SK-N-SH treated with all-trans-retinoic acid at 6 μM for 48 hours (cell line): ENCODE results near the gene PTPN11.

Experiments
- ATAC-seq: fragments of 200-7000 bp; cut with Tn5 transposase; 3 replicates; pipeline ENCODE4 v1.9.1; 2020; ENCODE audit warnings: mild to moderate bottlenecking, moderate library complexity
- ARNTL ChIP-seq: fragments of 450-650 bp; formaldehyde crosslinking; IDR thresholded peaks from 2 replicates; pipeline ENCODE4 v1.5.0; 2020; ENCODE audit warnings: low read depth, mild to moderate bottlenecking, moderate library complexity, borderline replicate concordance
- BACH2 ChIP-seq: fragments of 250-450 bp; sonication (Bioruptor Pico); IDR thresholded peaks from 2 replicates; pipeline ENCODE4 v1.9.0; 2021; ENCODE audit warnings: mild to moderate bottlenecking, borderline replicate concordance
- CSDC2 ChIP-seq: fragments of 250-450 bp; sonication (Bioruptor Pico); IDR thresholded peaks from 2 replicates; pipeline ENCODE4 v1.5.0; 2020; ENCODE audit warnings: mild to moderate bottlenecking, moderate library complexity
- CSRNP3 ChIP-seq: fragments of 250-450 bp; sonication (Bioruptor Pico); IDR thresholded peaks from 2 replicates; pipeline ENCODE4 v1.5.1; 2021; ENCODE audit warnings: mild to moderate bottlenecking, moderate library complexity
- ESRRG ChIP-seq: fragments of 250-450 bp; sonication (Bioruptor Pico); IDR thresholded peaks from 2 replicates; pipeline ENCODE4 v1.6.1; 2021; ENCODE audit warnings: mild to moderate bottlenecking
- GLIS3 ChIP-seq: fragments of 250-450 bp; sonication (Bioruptor Pico); IDR thresholded peaks from 2 replicates; pipeline ENCODE4 v1.5.0; 2020; ENCODE audit warnings: mild to moderate bottlenecking, moderate library complexity
- ISL1 ChIP-seq: fragments of 250-450 bp; sonication (Bioruptor Pico); IDR thresholded peaks from 2 replicates; pipeline ENCODE4 v2.1.2; 2022; ENCODE audit warnings: mild to moderate bottlenecking, moderate library complexity
- OSR1 ChIP-seq: fragments of 250-450 bp; sonication (Bioruptor Pico); IDR thresholded peaks from 2 replicates; pipeline ENCODE4 v1.8.0; 2022; ENCODE audit warnings: moderate library complexity, mild to moderate bottlenecking, inconsistent platforms
- PATZ1 ChIP-seq: fragments of 250-450 bp; sonication (Bioruptor Pico); IDR thresholded peaks from 2 replicates; pipeline ENCODE4 v1.8.0; 2020; ENCODE audit warnings: mild to moderate bottlenecking, moderate library complexity, borderline replicate concordance
- PPARA ChIP-seq: fragments of 250-450 bp; sonication (Bioruptor Pico); IDR thresholded peaks from 2 replicates; pipeline ENCODE4 v1.5.0; 2020; ENCODE audit warnings: mild to moderate bottlenecking, borderline replicate concordance
- RARB ChIP-seq: fragments of 250-450 bp; sonication (Bioruptor Pico); IDR thresholded peaks from 2 replicates; pipeline ENCODE4 v1.8.0; 2021; ENCODE audit warnings: mild to moderate bottlenecking, moderate library complexity
- SNAI2 ChIP-seq: fragments of 250-450 bp; sonication (Bioruptor Pico); IDR thresholded peaks from 2 replicates; pipeline ENCODE4 v1.5.0; 2020; ENCODE audit warnings: mild to moderate bottlenecking, moderate library complexity
- TCF4 ChIP-seq: fragments of 250-450 bp; sonication (Bioruptor Pico); IDR thresholded peaks from 2 replicates; pipeline ENCODE4 v1.8.0; 2021; ENCODE audit warnings: mild to moderate bottlenecking, moderate library complexity, borderline replicate concordance
- TOX ChIP-seq: fragments of 250-450 bp; sonication (Bioruptor Pico); IDR thresholded peaks from 2 replicates; pipeline ENCODE4 v1.8.0; 2021; ENCODE audit warnings: mild to moderate bottlenecking, moderate library complexity, borderline replicate concordance
- TSHZ2 ChIP-seq: fragments of 250-450 bp; sonication (Bioruptor Pico); IDR thresholded peaks from 2 replicates; pipeline ENCODE4 v1.5.0; 2020; ENCODE audit warnings: mild to moderate bottlenecking, moderate library complexity
- ZC3H10 ChIP-seq: fragments of 250-450 bp; sonication (Bioruptor Pico); IDR thresholded peaks from 2 replicates; pipeline ENCODE4 v1.5.1; 2021; ENCODE audit warnings: mild to moderate bottlenecking, moderate library complexity
- ZFP3 ChIP-seq: fragments of 250-450 bp; sonication (Bioruptor Pico); IDR thresholded peaks from 2 replicates; pipeline ENCODE4 v1.5.0; 2020; ENCODE audit warnings: mild to moderate bottlenecking, moderate library complexity
- ZFP30 ChIP-seq: fragments of 450-650 bp; formaldehyde crosslinking; IDR thresholded peaks from 2 replicates; pipeline ENCODE4 v1.5.0; 2022; ENCODE audit warnings: mild to moderate bottlenecking, moderate library complexity
- ZNF565 ChIP-seq: fragments of 450-650 bp; formaldehyde crosslinking; conservative IDR thresholded peaks from 2 replicates; pipeline ENCODE4 v1.5.0; 2020; ENCODE audit warnings: low read depth, mild to moderate bottlenecking, moderate library complexity
- ZNF70 ChIP-seq: fragments of 450-650 bp; formaldehyde crosslinking; IDR thresholded peaks from 2 replicates; pipeline ENCODE4 v1.5.0; 2020; ENCODE audit warnings: mild to moderate bottlenecking, moderate library complexity
- ZNF8 ChIP-seq: fragments of 450-650 bp; formaldehyde crosslinking; IDR thresholded peaks from 2 replicates; pipeline ENCODE4 v1.5.0; 2020; ENCODE audit warnings: mild to moderate bottlenecking, moderate library complexity
- TF ChIP-seq, protein P1 (sequence below): fragments of 250-450 bp; sonication (Bioruptor Pico); IDR thresholded peaks from 2 replicates; pipeline ENCODE4 v1.5.1; 2020; ENCODE audit warnings: low read depth, mild to moderate bottlenecking, moderate library complexity
- TF ChIP-seq, protein P2 (sequence below): fragments of 250-450 bp; sonication (Bioruptor Pico); IDR thresholded peaks from 2 replicates; pipeline ENCODE4 v1.8.0; 2021; ENCODE audit warnings: low read depth, mild to moderate bottlenecking, moderate library complexity, borderline replicate concordance

The PTPN11 gene

DNA sequence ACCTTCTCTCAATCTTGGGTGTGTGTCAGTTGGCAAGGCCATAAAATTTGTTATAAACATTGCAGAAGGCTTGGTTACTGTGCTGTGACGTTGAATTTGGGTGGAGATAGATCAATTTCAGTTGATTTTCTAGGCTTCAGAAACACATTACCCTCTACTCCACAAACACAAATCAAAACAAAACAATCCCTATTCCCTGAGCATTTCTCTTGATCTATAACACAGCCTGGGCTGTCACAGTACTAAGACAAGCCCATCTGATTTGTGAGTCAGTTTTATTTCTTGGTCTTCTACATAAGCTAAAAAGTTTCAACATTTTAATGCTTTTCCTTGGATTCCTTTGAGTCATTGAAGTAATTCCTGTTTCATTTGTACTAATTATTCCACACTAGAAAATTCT, 79.8 kb downstream of the PTPN11 start:
- TF ChIP-seq ISL1 (CRISPR knock-in tag), result no peak
- TF ChIP-seq CSDC2 (CRISPR knock-in tag), result no peak
- TF ChIP-seq SNAI2 (CRISPR knock-in tag), result no peak
- TF ChIP-seq ZNF565 (CRISPR knock-in tag), result no peak
- TF ChIP-seq, protein P1, sequence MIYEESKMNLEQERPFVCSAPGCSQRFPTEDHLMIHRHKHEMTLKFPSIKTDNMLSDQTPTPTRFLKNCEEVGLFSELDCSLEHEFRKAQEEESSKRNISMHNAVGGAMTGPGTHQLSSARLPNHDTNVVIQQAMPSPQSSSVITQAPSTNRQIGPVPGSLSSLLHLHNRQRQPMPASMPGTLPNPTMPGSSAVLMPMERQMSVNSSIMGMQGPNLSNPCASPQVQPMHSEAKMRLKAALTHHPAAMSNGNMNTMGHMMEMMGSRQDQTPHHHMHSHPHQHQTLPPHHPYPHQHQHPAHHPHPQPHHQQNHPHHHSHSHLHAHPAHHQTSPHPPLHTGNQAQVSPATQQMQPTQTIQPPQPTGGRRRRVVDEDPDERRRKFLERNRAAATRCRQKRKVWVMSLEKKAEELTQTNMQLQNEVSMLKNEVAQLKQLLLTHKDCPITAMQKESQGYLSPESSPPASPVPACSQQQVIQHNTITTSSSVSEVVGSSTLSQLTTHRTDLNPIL (CRISPR knock-in tag), result no peak
- no peak for TF ChIP-seq ESRRG (CRISPR knock-in tag)
- no peak for TF ChIP-seq GLIS3 (CRISPR knock-in tag)
- TF ChIP-seq TOX (CRISPR knock-in tag), result no peak
- TF ChIP-seq ZC3H10 (CRISPR knock-in tag), result no peak
- TF ChIP-seq ZNF70 (CRISPR knock-in tag), result no peak
- TF ChIP-seq BACH2 (CRISPR knock-in tag), result no peak
- no peak for TF ChIP-seq TCF4 (CRISPR knock-in tag)
- TF ChIP-seq CSRNP3, result no peak
- no peak for TF ChIP-seq ZFP3 (CRISPR knock-in tag)
- no peak for ATAC-seq

DNA sequence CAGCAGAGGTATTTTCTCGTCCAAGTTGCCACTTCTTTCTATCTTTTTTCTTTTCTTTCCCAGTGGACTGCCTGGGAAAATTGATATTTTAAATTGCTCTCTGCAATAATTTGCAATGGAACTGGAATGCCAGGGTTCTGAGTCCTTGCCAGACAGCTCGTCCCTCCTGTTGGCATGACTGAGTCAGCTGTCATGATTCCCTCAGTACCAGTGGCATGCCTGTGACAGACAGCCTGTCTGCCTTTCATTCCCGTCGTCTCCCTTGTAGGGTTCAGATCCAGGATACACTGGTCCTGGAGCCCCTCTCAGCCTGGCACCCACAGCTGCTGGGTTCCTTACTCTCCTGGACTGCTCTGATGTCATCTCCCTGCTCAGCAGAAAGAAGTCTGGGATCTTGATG, 84.8 kb downstream of the PTPN11 start:
- TF ChIP-seq ZNF8 (CRISPR knock-in tag) (no peak), TSHZ2 (CRISPR knock-in tag) (no peak), CSDC2 (CRISPR knock-in tag) (no peak), BACH2 (CRISPR knock-in tag) (no peak), PATZ1 (CRISPR knock-in tag) (no peak), ZC3H10 (CRISPR knock-in tag) (no peak), ISL1 (CRISPR knock-in tag) (no peak), CSRNP3 (no peak), ARNTL (CRISPR knock-in tag) (no peak), ZFP3 (CRISPR knock-in tag) (no peak), PPARA (CRISPR knock-in tag) (no peak), ESRRG (CRISPR knock-in tag) (no peak), OSR1 (CRISPR knock-in tag) (no peak), SNAI2 (CRISPR knock-in tag) (no peak), GLIS3 (CRISPR knock-in tag) (no peak), RARB (CRISPR knock-in tag) (no peak)
- ATAC-seq, result no peak

DNA sequence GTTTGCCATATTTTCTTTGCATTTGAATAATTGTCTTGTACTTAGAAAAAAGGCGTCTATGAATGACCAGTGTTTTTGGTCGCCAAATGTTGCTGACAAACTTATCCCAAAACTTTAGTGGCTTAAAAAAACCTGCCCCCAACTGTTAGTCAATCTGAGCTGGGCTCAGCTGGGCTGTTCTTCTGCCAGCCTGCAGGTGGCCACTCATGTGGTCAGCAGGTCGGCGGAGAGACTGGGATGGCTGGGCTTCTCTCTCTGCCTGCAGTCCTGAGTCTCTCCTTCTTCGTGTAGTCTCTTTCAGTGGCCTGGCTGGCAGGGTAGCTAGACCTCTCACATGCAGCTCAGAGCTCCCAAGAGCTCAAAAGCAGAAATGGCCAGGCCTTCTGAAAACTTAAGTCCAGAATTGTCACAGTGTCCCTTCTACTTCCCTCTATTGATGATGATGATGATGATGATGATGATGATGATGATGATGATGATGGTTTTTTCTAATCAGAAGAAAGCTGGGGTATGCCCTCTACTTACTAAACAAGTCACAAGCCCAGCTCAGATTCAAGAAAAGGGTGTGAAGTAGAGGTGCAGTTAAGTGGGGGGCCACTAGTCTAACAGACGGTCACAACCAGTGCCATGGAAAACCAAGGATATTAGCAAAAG, 87.9 kb downstream of the PTPN11 start:
- no peak for ATAC-seq
- TF ChIP-seq ZFP30 (CRISPR knock-in tag) (no peak), SNAI2 (CRISPR knock-in tag) (no peak), TOX (CRISPR knock-in tag) (no peak), ZNF565 (CRISPR knock-in tag) (no peak)
- TF ChIP-seq, protein P2, sequence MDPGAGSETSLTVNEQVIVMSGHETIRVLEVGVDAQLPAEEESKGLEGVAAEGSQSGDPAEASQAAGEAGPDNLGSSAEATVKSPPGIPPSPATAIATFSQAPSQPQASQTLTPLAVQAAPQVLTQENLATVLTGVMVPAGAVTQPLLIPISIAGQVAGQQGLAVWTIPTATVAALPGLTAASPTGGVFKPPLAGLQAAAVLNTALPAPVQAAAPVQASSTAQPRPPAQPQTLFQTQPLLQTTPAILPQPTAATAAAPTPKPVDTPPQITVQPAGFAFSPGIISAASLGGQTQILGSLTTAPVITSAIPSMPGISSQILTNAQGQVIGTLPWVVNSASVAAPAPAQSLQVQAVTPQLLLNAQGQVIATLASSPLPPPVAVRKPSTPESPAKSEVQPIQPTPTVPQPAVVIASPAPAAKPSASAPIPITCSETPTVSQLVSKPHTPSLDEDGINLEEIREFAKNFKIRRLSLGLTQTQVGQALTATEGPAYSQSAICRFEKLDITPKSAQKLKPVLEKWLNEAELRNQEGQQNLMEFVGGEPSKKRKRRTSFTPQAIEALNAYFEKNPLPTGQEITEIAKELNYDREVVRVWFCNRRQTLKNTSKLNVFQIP (CRISPR knock-in tag), result no peak
- TF ChIP-seq, protein P1 (CRISPR knock-in tag), result no peak
